Psoas muscle (tissue), 8 donors: ENCODE measurements around the gene MYL12A. TPM values are rescaled to one million over a fixed set of nuclear protein-coding genes. Genes with fewer than 3 reads are reported as not detected.
A peak's percentile ranks its signal among the peaks of the same experiment; 100 is the strongest.

Source experiments
- ATAC-seq, 4 donors: fragments of 200-7000 bp; cut with Tn5 transposase; one replicate each; pipeline ENCODE4 v1.9.1; 2020; ENCODE audit warnings: moderate library complexity in 3 of 4, mild to moderate bottlenecking in 2 of 4
- DNase-seq, 2 donors: peaks; one replicate each; pipeline ENCODE4 v3.0.0-alpha.2; 2020
- H3K27ac ChIP-seq: fragments of 200-600 bp; one replicate; pipeline ENCODE4 v1.8.0; 2022
- H3K27me3 ChIP-seq, 3 donors: fragments of 200-600 bp in 1 of 3; one replicate each; pipeline versions ENCODE4 v1.6.1 to v1.8.0; 2013 to 2022; ENCODE audit warnings: low read length in 2 of 3, mild to moderate bottlenecking in 2 of 3, moderate library complexity in 1 of 3; ENCODE audit not compliant: insufficient read depth in 3 of 3
- H3K36me3 ChIP-seq, 2 donors: fragments of 200-600 bp in 1 of 2; one replicate each; pipeline versions ENCODE4 v1.6.1 to v1.8.0; 2013 to 2022; ENCODE audit warnings: low read depth in 1 of 2, mild to moderate bottlenecking in 1 of 2, moderate library complexity in 1 of 2; ENCODE audit not compliant: insufficient read depth in 1 of 2
- H3K4me1 ChIP-seq: fragments of 200-600 bp; one replicate; pipeline ENCODE4 v1.8.0; 2022
- H3K4me3 ChIP-seq: fragments of 200-600 bp; one replicate; pipeline ENCODE4 v1.8.0; 2022; ENCODE audit warnings: mild to moderate bottlenecking
- H3K9me3 ChIP-seq: fragments of 200-600 bp; one replicate; pipeline ENCODE4 v1.8.0; 2022
- WGBS, 3 donors: extraction: QIAGEN DNeasy Blood & Tissue Kit; methylation state at CpG; one replicate each; pipeline versions ENCODE4 v1.1.6 to v1.1.7; 2013; 5-methylcytosine and 5-hydroxymethylcytosine counted together
- intact Hi-C, 2 donors: fragments of 100-400 bp; cut with DNase I; formaldehyde crosslinking; loops; one replicate each; pipeline versions ENCODE4 v1.11.0 to v1.14.2; 2022
- polyA plus RNA-seq, 3 donors: library from polyadenylated mRNA; stranded (reverse); fragments of 200-250 nt; gene quantifications; one replicate each; pipeline ENCODE4 v1.2.3, GENCODE V29; 2013
- total RNA-seq, 4 donors: library from RNA; stranded (reverse); fragmentation: NEBNext Ultra II Directional in 2 of 4; extraction: Animal tissue kit (Norgen Biotek cat#: 25700) in 2 of 4; gene quantifications; one replicate each; pipeline versions ENCODE4 v1.2.1 to v1.2.4, GENCODE V29; 2021 to 2023
- TF ChIP-seq, protein P1 (sequence below): fragments of 200-600 bp; IDR thresholded peaks from one replicate; pipeline ENCODE4 v1.8.0; 2022; ENCODE audit warnings: antibody characterized with exemption
- donor health status: healthy with polysubstance abuse.
- donor health status: DM: no; HTN: no; CAD: no; lungs with moderate emphysema.
- donor health status: Bipolar disorder and iron deficiency.
- donor health status: healthy.
- donor health status: DM: yes; HTN: yes; CAD: no.
- donor health status: DM: no; HTN: no; CAD: no.
- donor health status: DM: no; HTN: no; CAD: no.
- donor health status: DM: yes; HTN: yes; CAD: no.

MYL12A gene
- total and polyA plus RNA-seq, 7 donors, result 957 to 3,920 (median 1,616) TPM

DNA sequence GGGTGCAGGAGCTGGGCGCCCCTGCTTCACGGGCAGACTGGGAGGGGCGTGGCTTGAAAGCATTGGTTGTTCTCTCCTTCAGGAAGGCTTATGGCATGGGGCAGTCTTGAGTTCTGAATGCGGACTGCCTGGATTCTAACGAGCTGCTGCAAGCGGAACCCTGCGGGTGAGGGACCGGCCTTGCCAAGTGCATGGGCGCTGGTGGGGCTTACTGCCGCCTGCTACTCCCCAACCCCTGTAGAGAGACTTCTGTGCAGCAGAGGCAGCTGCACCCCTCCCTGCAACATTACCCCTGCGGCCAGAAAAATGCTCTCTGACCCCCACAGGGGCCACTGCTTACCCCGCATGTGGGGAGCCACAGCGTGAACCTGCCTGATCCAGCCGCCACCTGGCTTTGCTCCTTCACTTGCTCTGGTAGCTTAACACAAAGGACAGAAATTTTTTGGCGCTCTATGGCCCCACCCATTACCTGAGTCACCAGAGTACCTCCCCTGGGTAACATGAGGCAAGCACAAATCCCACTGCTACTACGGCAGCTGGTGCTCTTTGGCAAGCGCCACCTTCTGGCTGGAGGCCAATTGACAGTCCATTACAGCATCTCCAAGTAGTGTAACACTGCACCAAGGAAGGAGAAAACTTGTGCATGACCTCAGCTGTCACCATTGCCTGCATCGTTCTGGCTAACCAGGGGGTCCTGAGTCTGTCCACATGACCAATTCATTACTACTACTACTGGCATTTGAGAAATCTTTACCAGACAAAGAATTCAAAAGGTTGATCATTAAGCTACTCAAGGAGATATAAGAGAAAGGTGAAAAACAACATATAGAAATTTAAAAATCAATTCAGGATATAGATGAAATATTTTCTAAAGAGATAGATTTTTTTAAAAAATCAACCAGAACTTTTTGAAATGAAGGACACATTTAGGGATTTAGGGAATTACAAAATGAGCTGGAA, 49.7 kb downstream of the MYL12A start:
- intact Hi-C loops, result no loop called here
- peaks cover 0 to 7% (median 0%) of the 10 kb centered on the region in 3 donors for H3K27me3 ChIP-seq
- H3K36me3 ChIP-seq, result no peaks in the 10 kb centered on the region
- peak; percentile 85 to 92 for DNase-seq
- H3K4me1 ChIP-seq, result no peaks in the 10 kb centered on the region
- H3K4me3 ChIP-seq, result peak overlapping the region; percentile 58
- TF ChIP-seq, protein P1, sequence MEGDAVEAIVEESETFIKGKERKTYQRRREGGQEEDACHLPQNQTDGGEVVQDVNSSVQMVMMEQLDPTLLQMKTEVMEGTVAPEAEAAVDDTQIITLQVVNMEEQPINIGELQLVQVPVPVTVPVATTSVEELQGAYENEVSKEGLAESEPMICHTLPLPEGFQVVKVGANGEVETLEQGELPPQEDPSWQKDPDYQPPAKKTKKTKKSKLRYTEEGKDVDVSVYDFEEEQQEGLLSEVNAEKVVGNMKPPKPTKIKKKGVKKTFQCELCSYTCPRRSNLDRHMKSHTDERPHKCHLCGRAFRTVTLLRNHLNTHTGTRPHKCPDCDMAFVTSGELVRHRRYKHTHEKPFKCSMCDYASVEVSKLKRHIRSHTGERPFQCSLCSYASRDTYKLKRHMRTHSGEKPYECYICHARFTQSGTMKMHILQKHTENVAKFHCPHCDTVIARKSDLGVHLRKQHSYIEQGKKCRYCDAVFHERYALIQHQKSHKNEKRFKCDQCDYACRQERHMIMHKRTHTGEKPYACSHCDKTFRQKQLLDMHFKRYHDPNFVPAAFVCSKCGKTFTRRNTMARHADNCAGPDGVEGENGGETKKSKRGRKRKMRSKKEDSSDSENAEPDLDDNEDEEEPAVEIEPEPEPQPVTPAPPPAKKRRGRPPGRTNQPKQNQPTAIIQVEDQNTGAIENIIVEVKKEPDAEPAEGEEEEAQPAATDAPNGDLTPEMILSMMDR, result peak; percentile 19
- ATAC-seq, result peak; percentile 91 to 98 (median 97)
- H3K9me3 ChIP-seq, result no peaks in the 10 kb centered on the region
- 10% methylated on average over 17 to 18 of the region's 18 CpGs for WGBS, 3 donors
- no peak overlapping the region for H3K27ac ChIP-seq

DNA sequence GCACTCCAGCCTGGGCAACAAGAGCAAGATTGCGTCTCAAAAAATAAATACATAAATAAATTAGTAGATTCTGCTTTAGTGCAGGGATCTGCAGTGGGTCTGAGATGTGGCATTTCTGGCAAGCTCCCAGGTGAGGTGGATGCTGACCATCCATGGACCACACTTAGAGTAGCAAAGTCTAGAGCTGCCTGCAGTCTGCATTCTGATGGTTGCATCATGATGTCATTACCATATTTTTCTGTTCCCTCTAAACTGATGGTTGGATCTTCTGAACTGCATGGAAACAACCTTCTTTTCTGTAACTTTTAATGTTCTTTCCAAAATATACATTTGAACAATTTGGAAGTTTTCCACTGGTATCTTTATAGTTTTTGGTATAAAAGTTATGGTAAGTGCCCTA, 57.2 kb downstream of the MYL12A start:
- TF ChIP-seq, protein P1, result no peak
- intact Hi-C loops, result no loop called here
- no peak for DNase-seq
- WGBS, 3 donors, result 100% methylated on average over 1 of the region's 1 CpG
- Histone ChIP-seq H3K4me3 (no peak overlapping the region), H3K27me3 (peaks cover 0 to 6% (median 0%) of the 10 kb centered on the region in 3 donors), H3K36me3 (no peaks in the 10 kb centered on the region), H3K27ac (no peak overlapping the region), H3K4me1 (no peaks in the 10 kb centered on the region), H3K9me3 (no peaks in the 10 kb centered on the region)
- ATAC-seq, result no peak

DNA sequence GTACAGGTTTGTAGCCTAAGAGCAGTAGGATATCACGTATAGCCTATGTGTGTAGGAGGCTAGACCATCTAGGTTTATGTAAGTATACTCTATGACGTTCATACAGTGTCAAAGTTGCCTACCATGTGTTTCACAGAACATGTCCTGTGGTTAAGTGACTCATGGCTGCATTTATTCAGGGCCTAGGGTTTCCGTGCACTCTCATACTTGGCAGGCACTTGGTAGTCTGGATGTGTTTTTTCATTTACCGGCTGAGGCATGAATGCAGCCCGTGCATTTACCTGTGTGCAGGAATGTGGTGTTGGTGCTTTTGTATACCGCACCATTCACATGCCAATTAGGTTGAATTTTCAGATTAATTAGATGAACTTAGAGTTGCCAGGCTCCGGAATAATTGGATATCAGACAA, 57.8 kb downstream of the MYL12A start:
- TF ChIP-seq, protein P1, result no peak
- Histone ChIP-seq H3K27me3 (peaks cover 0 to 4% (median 0%) of the 10 kb centered on the region in 3 donors), H3K4me1 (no peaks in the 10 kb centered on the region), H3K27ac (no peak overlapping the region), H3K9me3 (no peaks in the 10 kb centered on the region), H3K4me3 (no peak overlapping the region), H3K36me3 (no peaks in the 10 kb centered on the region)
- WGBS, 3 donors, result 71 to 76% (median 75%) methylated on average over 7 of the region's 7 CpGs
- intact Hi-C loops, result no loop called here
- DNase-seq, result no peak
- peak in 3 of 4 donors; percentile 42 to 55 (median 53) for ATAC-seq

Other genes starting within 250 kb of the MYL12A start
- gene LPIN2, start 234.7 kb upstream of the MYL12A start, total RNA-seq, result 1 to 10 TPM; 4.4 to 5.2 (median 4.9) TPM
- gene LPIN2, start 234.7 kb upstream of the MYL12A start, polyA plus RNA-seq, result 1 to 10 TPM; 1.5 to 3.9 (median 3.6) TPM
- gene MYOM1, start 27.8 kb upstream of the MYL12A start, total RNA-seq, result 100 to 1,000 TPM; 388 to 842 (median 567) TPM
- 100 to 1,000 TPM in 2 of 3 donors, 10 to 100 TPM in 1; 54.8 to 209 (median 117) TPM for gene MYOM1, start 27.8 kb upstream of the MYL12A start, polyA plus RNA-seq
- 100 to 1,000 TPM; 163 to 212 (median 180) TPM for gene MYL12B, start 14.3 kb downstream of the MYL12A start, total RNA-seq
- gene MYL12B, start 14.3 kb downstream of the MYL12A start, polyA plus RNA-seq, result 100 to 1,000 TPM; 193 to 243 (median 240) TPM
- 10 to 100 TPM; 18.2 to 81.2 (median 61.5) TPM for gene TGIF1, start 202.4 kb downstream of the MYL12A start, total RNA-seq
- 100 to 1,000 TPM in 1 of 3 donors, 10 to 100 TPM in 2; 18.7 to 200 (median 22.5) TPM for gene TGIF1, start 202.4 kb downstream of the MYL12A start, polyA plus RNA-seq